SK-N-SH (cell line): ENCODE measurements around the gene DCAF17. TPM values are rescaled to one million over a fixed set of nuclear protein-coding genes. Genes with fewer than 3 reads are reported as not detected.

ENCODE experiments used
- CTCF ChIA-PET: fragments of 300-600, 350-600 bp; formaldehyde crosslinking; extraction: SDS; loops from one replicate; lab custom pipeline; 2021; lab: Yijun Ruan, JAX
- POLR2A ChIA-PET: fragments of 350-600 bp; sonication (Branson Sonifier 250); formaldehyde crosslinking; extraction: SDS; loops from one replicate; lab custom pipeline; 2020; ENCODE audit warnings: antibody characterized with exemption, inconsistent platforms; lab: Yijun Ruan, JAX
- DNase-seq: peaks from one replicate; pipeline ENCODE4 v3.0.0; 2012
- H2AFZ ChIP-seq: fragments of 200-600 bp; sonication (generic); 2 replicates; pipeline ENCODE4 v1.8.1; 2016; ENCODE audit warnings: antibody characterized with exemption, mild to moderate bottlenecking, low read depth
- H3F3A ChIP-seq: fragments of 200-600 bp; sonication (generic); replicated peaks from 2 replicates; pipeline ENCODE3; 2016; ENCODE audit warnings: antibody characterized with exemption, mild to moderate bottlenecking; ENCODE audit not compliant: insufficient read depth
- H3K27ac ChIP-seq, 2 experiments: fragments of 200-500 bp in 1 of 2; fragments of 200-600 bp in 1 of 2; sonication (Bioruptor generic) in 1 of 2; sonication (generic), shearing (Covaris generic) in 1 of 2; 2 replicates each; pipeline versions ENCODE4 v1.5.1 to v1.6.1; 2014 to 2016; ENCODE audit warnings: low read depth in 2 of 2, inconsistent platforms in 1 of 2, low read length in 1 of 2, mild to moderate bottlenecking in 1 of 2, mixed read lengths in 1 of 2
- H3K27me3 ChIP-seq: fragments of 200-600 bp; sonication (generic), shearing (Covaris generic); 2 replicates; pipeline ENCODE4 v1.6.1; 2016; ENCODE audit warnings: mixed run types; ENCODE audit not compliant: insufficient read depth
- H3K36me3 ChIP-seq, 2 experiments: fragments of 200-500 bp in 1 of 2; fragments of 200-600 bp in 1 of 2; sonication (Bioruptor generic) in 1 of 2; sonication (generic) in 1 of 2; replicated peaks in 1 of 2; 2 replicates each; pipeline versions ENCODE3 to v1.5.1; 2014 to 2016; ENCODE audit warnings: low read length in 1 of 2, mild to moderate bottlenecking in 1 of 2; ENCODE audit not compliant: insufficient read depth in 2 of 2, control insufficient read depth in 1 of 2
- H3K4me1 ChIP-seq, 2 experiments: fragments of 200-500 bp in 1 of 2; fragments of 200-600 bp in 1 of 2; sonication (Bioruptor generic) in 1 of 2; sonication (generic), shearing (Covaris generic) in 1 of 2; 2 replicates each; pipeline versions ENCODE4 v1.5.1 to v1.6.1; 2014 to 2016; ENCODE audit warnings: low read depth in 1 of 2, low read length in 1 of 2, mixed run types in 1 of 2; ENCODE audit not compliant: insufficient read depth in 2 of 2, control insufficient read depth in 1 of 2
- H3K4me2 ChIP-seq: fragments of 200-600 bp; sonication (generic), shearing (Covaris generic); 2 replicates; pipeline ENCODE4 v1.6.1; 2017; ENCODE audit warnings: mixed run types
- H3K4me3 ChIP-seq, 2 experiments: fragments of 200-500 bp in 1 of 2; fragments of 200-600 bp in 1 of 2; sonication (Bioruptor generic) in 1 of 2; sonication (generic), shearing (Covaris generic) in 1 of 2; 2 replicates each; pipeline versions ENCODE4 v1.5.1 to v1.8.1; 2014 to 2016; ENCODE audit warnings: low read depth in 2 of 2, inconsistent platforms in 1 of 2, low read length in 1 of 2, mild to moderate bottlenecking in 1 of 2, mixed read lengths in 1 of 2, moderate library complexity in 1 of 2
- H3K79me2 ChIP-seq: fragments of 200-600 bp; sonication (generic); 2 replicates; pipeline ENCODE4 v1.8.1; 2017; ENCODE audit warnings: mild to moderate bottlenecking; ENCODE audit not compliant: insufficient read depth
- H3K9ac ChIP-seq: fragments of 200-600 bp; sonication (generic); 2 replicates; pipeline ENCODE4 v1.6.1; 2017; ENCODE audit warnings: mixed run types
- H3K9me2 ChIP-seq: fragments of 200-600 bp; sonication (generic); 2 replicates; pipeline ENCODE4 v1.6.1; 2017; ENCODE audit warnings: mixed run types
- H3K9me3 ChIP-seq: fragments of 200-600 bp; sonication (generic); 2 replicates; pipeline ENCODE4 v1.6.1; 2017; ENCODE audit warnings: mixed run types, mild to moderate bottlenecking, moderate library complexity
- H4K20me1 ChIP-seq: fragments of 200-600 bp; sonication (generic); 2 replicates; pipeline ENCODE4 v1.6.1; 2017; ENCODE audit warnings: mild to moderate bottlenecking, mixed run types; ENCODE audit not compliant: insufficient read depth
- CTCF ChIP-seq: fragments of 200-600 bp; sonication (generic); IDR thresholded peaks from 2 replicates; pipeline ENCODE4 v1.6.1; 2017; ENCODE audit warnings: antibody characterized with exemption, mild to moderate bottlenecking, moderate library complexity
- ELF1 ChIP-seq: IDR thresholded peaks from 2 replicates; pipeline ENCODE4 v1.4.0; 2012
- FOSL2 ChIP-seq: IDR thresholded peaks from 2 replicates; pipeline ENCODE4 v1.4.0; 2012; ENCODE audit warnings: low read depth, mild to moderate bottlenecking, moderate library complexity, borderline replicate concordance
- FOXM1 ChIP-seq: IDR thresholded peaks from 2 replicates; pipeline ENCODE4 v1.4.0; 2012; ENCODE audit warnings: low read depth, mild to moderate bottlenecking
- GABPA ChIP-seq: IDR thresholded peaks from 2 replicates; pipeline ENCODE4 v1.4.0; 2012; ENCODE audit warnings: low read depth, mild to moderate bottlenecking
- GATA2 ChIP-seq: sonication (generic); formaldehyde crosslinking; IDR thresholded peaks from 2 replicates; pipeline ENCODE4 v1.5.0; 2020; ENCODE audit warnings: mild to moderate bottlenecking, missing genetic modification reagents
- MEF2A ChIP-seq: IDR thresholded peaks from 2 replicates; pipeline ENCODE4 v1.4.0; 2012; ENCODE audit warnings: low read depth, borderline replicate concordance
- NFIC ChIP-seq: IDR thresholded peaks from 2 replicates; pipeline ENCODE4 v1.4.0; 2012; ENCODE audit warnings: borderline replicate concordance
- PBX3 ChIP-seq: IDR thresholded peaks from 2 replicates; pipeline ENCODE4; 2012
- POLR2AphosphoS5 ChIP-seq: IDR thresholded peaks from 2 replicates; pipeline ENCODE4 v1.6.1; 2012; ENCODE audit warnings: low read depth, low read length
- RFX5 ChIP-seq: IDR thresholded peaks from 2 replicates; pipeline ENCODE4 v1.6.1; 2012; ENCODE audit warnings: mild to moderate bottlenecking, improper control_type of control experiment, low read length
- TCF12 ChIP-seq: IDR thresholded peaks from 2 replicates; pipeline ENCODE4 v1.4.0; 2012
- TEAD4 ChIP-seq: IDR thresholded peaks from 2 replicates; pipeline ENCODE4 v1.4.0; 2012; ENCODE audit warnings: mild to moderate bottlenecking, borderline replicate concordance; ENCODE audit not compliant: insufficient read depth
- USF1 ChIP-seq: IDR thresholded peaks from 2 replicates; pipeline ENCODE4 v1.4.0; 2012; ENCODE audit warnings: low read depth, borderline replicate concordance
- ZBTB33 ChIP-seq: IDR thresholded peaks from 2 replicates; pipeline ENCODE4 v1.4.0; 2012; ENCODE audit warnings: low read depth, borderline replicate concordance
- WGBS: methylation state at CpG from one replicate; pipeline ENCODE4 v1.1.6; 2017; ENCODE audit warnings: low lambda C conversion rate; 5-methylcytosine and 5-hydroxymethylcytosine counted together
- polyA plus RNA-seq, 3 experiments: library from polyadenylated mRNA; depleted of rRNA; stranded (reverse); fragments of >200 nt; gene quantifications; 2 replicates each; pipeline ENCODE4 v1.2.3, GENCODE V29; 2012

DCAF17 gene
- polyA plus RNA-seq, 1 of the 3 experiments (the other 2 are of a cell fraction): 4.9 TPM

GRCh38 chr2:171404719-171405118, 29.3 kb upstream of the DCAF17 start:
- H3K9me2 ChIP-seq: no peaks in the 10 kb centered on the region
- POLR2A ChIA-PET: no interaction called here
- no peak for TF ChIP-seq MEF2A
- no peak for TF ChIP-seq RFX5
- TF ChIP-seq USF1: no peak
- no peak for TF ChIP-seq ELF1
- TF ChIP-seq FOSL2: no peak
- TF ChIP-seq CTCF: no peak
- no peak for TF ChIP-seq NFIC
- no peak for TF ChIP-seq ZBTB33
- no peak for TF ChIP-seq GATA2 (CRISPR knock-in tag)
- TF ChIP-seq TEAD4: no peak
- no peak for TF ChIP-seq POLR2AphosphoS5
- no peak for TF ChIP-seq GABPA
- TF ChIP-seq PBX3: no peak
- no peak for TF ChIP-seq TCF12
- TF ChIP-seq FOXM1: no peak
- TF ChIP-seq, all 33 proteins: peak for 0

More at GRCh38 chr2:171404719-171405118, 29.3 kb upstream of the DCAF17 start:
- Histone ChIP-seq H2AFZ (no peak overlapping the region), H3K4me1 (peaks cover 4 to 9% of the 10 kb centered on the region in 2 experiments; a peak in 2 of 4 replicates), H3K79me2 (peaks cover 14% of the 10 kb centered on the region; the same call in 1 of the 2 replicates), H3K4me3 (no peak overlapping the region), H3K27me3 (no peaks in the 10 kb centered on the region), H3K27ac (peak overlapping the region in 1 of 2 experiments; percentile 54; a peak in 2 of 4 replicates), H3K4me2 (no peak overlapping the region), H3K9me3 (peaks cover 5% of the 10 kb centered on the region; the same call in 1 of the 2 replicates), H3K36me3 (peaks cover 0 to 2% of the 10 kb centered on the region in 2 experiments), H4K20me1 (no peaks in the 10 kb centered on the region), H3F3A (peaks cover 13% of the 10 kb centered on the region), H3K9ac (no peak overlapping the region)
- no peak for DNase-seq
- CTCF ChIA-PET: interaction anchor here (2.1 kb wide), 1 partner anchor 12 kb away, joined by 10 read pairs; no protein-coding TSS in a partner anchor
- 90% methylated on average over 2 of the region's 2 CpGs for WGBS
